Endothelial cell (in vitro differentiated cells): ENCODE results near the gene LCN6. TPM values are rescaled to one million over a fixed set of nuclear protein-coding genes. Genes with fewer than 3 reads are reported as not detected.

ENCODE experiments used
- DNase-seq: peaks from one replicate; pipeline ENCODE4 v3.0.0; 2021; ENCODE audit warnings: low spot score
- H3K27ac Mint-ChIP-seq: one replicate; pipeline ENCODE4 v1.8.0; 2021; ENCODE audit warnings: mixed read lengths, inconsistent platforms; ENCODE audit not compliant: unreplicated experiment
- H3K27me3 Mint-ChIP-seq: one replicate; pipeline ENCODE4 v1.8.0; 2021; ENCODE audit warnings: mild to moderate bottlenecking, moderate library complexity, mixed read lengths, inconsistent platforms; ENCODE audit not compliant: unreplicated experiment
- H3K36me3 Mint-ChIP-seq: one replicate; pipeline ENCODE4 v1.8.0; 2021; ENCODE audit warnings: mild to moderate bottlenecking, low read depth, mixed read lengths, inconsistent platforms; ENCODE audit not compliant: unreplicated experiment
- H3K4me1 Mint-ChIP-seq: one replicate; pipeline ENCODE4 v1.8.0; 2021; ENCODE audit warnings: mild to moderate bottlenecking, mixed read lengths, inconsistent platforms; ENCODE audit not compliant: unreplicated experiment
- H3K4me3 Mint-ChIP-seq: one replicate; pipeline ENCODE4 v1.8.0; 2021; ENCODE audit warnings: mild to moderate bottlenecking, mixed read lengths, inconsistent platforms; ENCODE audit not compliant: unreplicated experiment
- H3K9me3 Mint-ChIP-seq: one replicate; pipeline ENCODE4 v1.8.0; 2021; ENCODE audit warnings: mixed read lengths, inconsistent platforms; ENCODE audit not compliant: unreplicated experiment
- CTCF ChIP-seq: fragments of 200-600 bp; sonication (generic); IDR thresholded peaks from one replicate; pipeline ENCODE4 v1.5.0; 2021; ENCODE audit warnings: antibody characterized with exemption; ENCODE audit not compliant: unreplicated experiment
- total RNA-seq: library from RNA; stranded (reverse); fragmentation: NEBNext Ultra II Directional; extraction: Animal tissue kit (Norgen Biotek cat#: 25700); gene quantifications from one replicate; pipeline ENCODE4 v1.2.1, GENCODE V29; 2021; ENCODE audit not compliant: unreplicated experiment

LCN6 gene
- total RNA-seq, 1 donor from 2014 or later, result not detected

GRCh38 chr9:136728548-136729123, 19.7 kb downstream of the LCN6 start:
- H3K27ac Mint-ChIP-seq, result no peak overlapping the region
- no peak for TF ChIP-seq CTCF
- no peaks in the 10 kb centered on the region for H3K9me3 Mint-ChIP-seq
- H3K27me3 Mint-ChIP-seq, result peaks cover 36% of the 10 kb centered on the region
- H3K4me1 Mint-ChIP-seq, result peaks cover 23% of the 10 kb centered on the region
- DNase-seq, result peak; percentile 52
- peaks cover 22% of the 10 kb centered on the region for H3K36me3 Mint-ChIP-seq
- no peak overlapping the region for H3K4me3 Mint-ChIP-seq

GRCh38 chr9:136728080-136728547, 20.2 kb downstream of the LCN6 start:
- TF ChIP-seq CTCF, result peak; percentile 96
- peaks cover 24% of the 10 kb centered on the region for H3K36me3 Mint-ChIP-seq
- DNase-seq, result peak; percentile 93
- no peak overlapping the region for H3K4me3 Mint-ChIP-seq
- H3K27ac Mint-ChIP-seq, result no peak overlapping the region
- H3K27me3 Mint-ChIP-seq, result peaks cover 35% of the 10 kb centered on the region
- no peaks in the 10 kb centered on the region for H3K9me3 Mint-ChIP-seq
- peaks cover 23% of the 10 kb centered on the region for H3K4me1 Mint-ChIP-seq

- H3K27me3 Mint-ChIP-seq, result peaks cover 33% of the 10 kb centered on the region
- H3K4me3 Mint-ChIP-seq, result peak overlapping the region; percentile 98
- peaks cover 24% of the 10 kb centered on the region for H3K36me3 Mint-ChIP-seq
- no peaks in the 10 kb centered on the region for H3K9me3 Mint-ChIP-seq
- peaks cover 23% of the 10 kb centered on the region for H3K4me1 Mint-ChIP-seq
- TF ChIP-seq CTCF, result no peak
- no peak for DNase-seq
- peak overlapping the region; percentile 95 for H3K27ac Mint-ChIP-seq
Observed at GRCh38 chr9:136726631-136727191, 21.6 kb downstream of the LCN6 start.

GRCh38 chr9:136726118-136726517, 22.2 kb downstream of the LCN6 start:
- Mint-ChIP-seq H3K9me3 (no peaks in the 10 kb centered on the region), H3K4me3 (peak overlapping the region; percentile 98), H3K36me3 (peaks cover 26% of the 10 kb centered on the region), H3K4me1 (peaks cover 23% of the 10 kb centered on the region), H3K27me3 (peaks cover 37% of the 10 kb centered on the region), H3K27ac (peak overlapping the region; percentile 49)
- TF ChIP-seq CTCF, result no peak
- no peak for DNase-seq

- Mint-ChIP-seq H3K4me3 (peak overlapping the region; percentile 98), H3K9me3 (no peaks in the 10 kb centered on the region), H3K27ac (no peak overlapping the region), H3K36me3 (peaks cover 28% of the 10 kb centered on the region), H3K27me3 (peaks cover 36% of the 10 kb centered on the region), H3K4me1 (peaks cover 23% of the 10 kb centered on the region)
- DNase-seq, result no peak
- TF ChIP-seq CTCF, result no peak
Observed at GRCh38 chr9:136725612-136726011, 22.7 kb downstream of the LCN6 start.
